ENCODE results near the gene DMAC2. TPM values are rescaled to one million over a fixed set of nuclear protein-coding genes. Genes with fewer than 3 reads are reported as not detected.

DMAC2 gene
- polyA plus RNA-seq, 1 donor from 2014 or later, result 59.8 TPM

DNA sequence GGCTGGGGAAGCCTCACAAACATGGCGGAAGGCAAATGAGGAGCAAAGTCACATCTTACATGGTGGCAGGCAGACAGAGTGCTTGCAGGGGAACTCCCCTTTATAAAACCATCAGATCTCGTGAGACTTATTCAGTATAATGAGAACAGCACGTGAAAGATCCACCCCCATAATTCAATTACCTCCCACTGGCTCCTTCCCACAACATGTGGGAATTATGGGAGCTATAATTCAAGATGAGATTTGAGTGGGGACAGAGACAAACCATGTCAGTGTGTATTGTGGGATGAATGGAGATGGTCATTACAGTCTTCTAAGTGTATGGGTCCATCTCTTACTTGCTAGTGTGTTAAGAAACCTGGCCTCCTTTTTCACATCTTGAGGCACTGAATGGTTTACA lies 37.7 kb downstream of the DMAC2 start:
- no peak overlapping the region for H3K9ac ChIP-seq (ENCODE audit: low read length)
- H3K79me2 ChIP-seq (replicated peaks; ENCODE audit: insufficient read depth, low read length), result peaks cover 15% of the 10 kb centered on the region
- H3K36me3 ChIP-seq (ENCODE audit: insufficient read depth, low read length), result no peaks in the 10 kb centered on the region
- H3K27me3 ChIP-seq (ENCODE audit: insufficient read depth, low read depth, low read length), result no peaks in the 10 kb centered on the region
- H3F3A ChIP-seq (ENCODE audit: insufficient read depth, low read length, poor library complexity, severe bottlenecking), result no peaks in the 10 kb centered on the region
- no peak overlapping the region for H3K4me3 ChIP-seq (ENCODE audit: low read length)
- H2AFZ ChIP-seq (ENCODE audit: low read depth, low read length), result no peak overlapping the region
- no peaks in the 10 kb centered on the region for H3K9me2 ChIP-seq (ENCODE audit: insufficient read depth, low read length)
- H3K27ac ChIP-seq (ENCODE audit: low read length), result no peak overlapping the region
- no peak overlapping the region for H3K4me2 ChIP-seq (ENCODE audit: low read length)
- H4K20me1 ChIP-seq (ENCODE audit: insufficient read depth), result no peaks in the 10 kb centered on the region
- TF ChIP-seq, protein P1, sequence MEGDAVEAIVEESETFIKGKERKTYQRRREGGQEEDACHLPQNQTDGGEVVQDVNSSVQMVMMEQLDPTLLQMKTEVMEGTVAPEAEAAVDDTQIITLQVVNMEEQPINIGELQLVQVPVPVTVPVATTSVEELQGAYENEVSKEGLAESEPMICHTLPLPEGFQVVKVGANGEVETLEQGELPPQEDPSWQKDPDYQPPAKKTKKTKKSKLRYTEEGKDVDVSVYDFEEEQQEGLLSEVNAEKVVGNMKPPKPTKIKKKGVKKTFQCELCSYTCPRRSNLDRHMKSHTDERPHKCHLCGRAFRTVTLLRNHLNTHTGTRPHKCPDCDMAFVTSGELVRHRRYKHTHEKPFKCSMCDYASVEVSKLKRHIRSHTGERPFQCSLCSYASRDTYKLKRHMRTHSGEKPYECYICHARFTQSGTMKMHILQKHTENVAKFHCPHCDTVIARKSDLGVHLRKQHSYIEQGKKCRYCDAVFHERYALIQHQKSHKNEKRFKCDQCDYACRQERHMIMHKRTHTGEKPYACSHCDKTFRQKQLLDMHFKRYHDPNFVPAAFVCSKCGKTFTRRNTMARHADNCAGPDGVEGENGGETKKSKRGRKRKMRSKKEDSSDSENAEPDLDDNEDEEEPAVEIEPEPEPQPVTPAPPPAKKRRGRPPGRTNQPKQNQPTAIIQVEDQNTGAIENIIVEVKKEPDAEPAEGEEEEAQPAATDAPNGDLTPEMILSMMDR (IDR thresholded peaks at IDR 0.05; ENCODE audit: poor library complexity, severe bottlenecking), result no peak
- TF ChIP-seq TAF1 (IDR thresholded peaks at IDR 0.05; ENCODE audit: low read depth), result no peak
- TF ChIP-seq, protein P2, sequence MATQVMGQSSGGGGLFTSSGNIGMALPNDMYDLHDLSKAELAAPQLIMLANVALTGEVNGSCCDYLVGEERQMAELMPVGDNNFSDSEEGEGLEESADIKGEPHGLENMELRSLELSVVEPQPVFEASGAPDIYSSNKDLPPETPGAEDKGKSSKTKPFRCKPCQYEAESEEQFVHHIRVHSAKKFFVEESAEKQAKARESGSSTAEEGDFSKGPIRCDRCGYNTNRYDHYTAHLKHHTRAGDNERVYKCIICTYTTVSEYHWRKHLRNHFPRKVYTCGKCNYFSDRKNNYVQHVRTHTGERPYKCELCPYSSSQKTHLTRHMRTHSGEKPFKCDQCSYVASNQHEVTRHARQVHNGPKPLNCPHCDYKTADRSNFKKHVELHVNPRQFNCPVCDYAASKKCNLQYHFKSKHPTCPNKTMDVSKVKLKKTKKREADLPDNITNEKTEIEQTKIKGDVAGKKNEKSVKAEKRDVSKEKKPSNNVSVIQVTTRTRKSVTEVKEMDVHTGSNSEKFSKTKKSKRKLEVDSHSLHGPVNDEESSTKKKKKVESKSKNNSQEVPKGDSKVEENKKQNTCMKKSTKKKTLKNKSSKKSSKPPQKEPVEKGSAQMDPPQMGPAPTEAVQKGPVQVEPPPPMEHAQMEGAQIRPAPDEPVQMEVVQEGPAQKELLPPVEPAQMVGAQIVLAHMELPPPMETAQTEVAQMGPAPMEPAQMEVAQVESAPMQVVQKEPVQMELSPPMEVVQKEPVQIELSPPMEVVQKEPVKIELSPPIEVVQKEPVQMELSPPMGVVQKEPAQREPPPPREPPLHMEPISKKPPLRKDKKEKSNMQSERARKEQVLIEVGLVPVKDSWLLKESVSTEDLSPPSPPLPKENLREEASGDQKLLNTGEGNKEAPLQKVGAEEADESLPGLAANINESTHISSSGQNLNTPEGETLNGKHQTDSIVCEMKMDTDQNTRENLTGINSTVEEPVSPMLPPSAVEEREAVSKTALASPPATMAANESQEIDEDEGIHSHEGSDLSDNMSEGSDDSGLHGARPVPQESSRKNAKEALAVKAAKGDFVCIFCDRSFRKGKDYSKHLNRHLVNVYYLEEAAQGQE (IDR thresholded peaks at IDR 0.05; ENCODE audit: borderline replicate concordance), result no peak
- no peak for TF ChIP-seq SMC3 (conservative IDR thresholded peaks at IDR 0.05; ENCODE audit: poor library complexity)
- no peak for TF ChIP-seq POLR2AphosphoS5 (IDR thresholded peaks at IDR 0.05)
- TF ChIP-seq MXI1 (conservative IDR thresholded peaks at IDR 0.05; ENCODE audit: poor library complexity, severe bottlenecking), result no peak
- no peak for TF ChIP-seq EZH2 (IDR thresholded peaks at IDR 0.05; ENCODE audit: borderline replicate concordance, insufficient read depth, low read length, poor library complexity, severe bottlenecking)
- no peak for TF ChIP-seq RAD21 (conservative IDR thresholded peaks at IDR 0.05)
- TF ChIP-seq EP300 (conservative IDR thresholded peaks at IDR 0.05; ENCODE audit: poor library complexity, severe bottlenecking), result no peak
- no peaks in the 10 kb centered on the region for H3K9me3 ChIP-seq (ENCODE audit: low read length)

DNA sequence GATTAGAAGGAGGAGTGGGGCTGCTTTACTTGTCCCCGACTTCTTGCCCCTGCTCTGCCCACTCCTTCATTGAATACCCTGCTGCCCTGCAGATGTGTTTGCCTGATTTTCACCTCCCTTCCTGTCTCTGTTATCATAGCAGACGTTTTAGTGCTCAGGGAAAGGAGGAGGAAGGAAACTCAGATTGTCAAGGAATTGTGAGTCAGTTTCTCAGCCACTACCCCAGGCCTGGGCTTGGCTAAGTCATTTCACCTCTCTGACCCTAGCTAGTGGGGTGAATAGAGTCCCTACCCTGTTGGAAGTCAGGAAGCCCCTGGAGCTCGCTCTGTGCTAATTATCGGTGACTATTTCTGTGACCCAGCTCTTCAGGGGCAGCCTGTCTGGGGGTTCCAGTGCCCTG lies 38.2 kb downstream of the DMAC2 start:
- H3K27ac ChIP-seq (ENCODE audit: low read length), result no peak overlapping the region
- H3K4me2 ChIP-seq (ENCODE audit: low read length), result no peak overlapping the region
- H3K79me2 ChIP-seq (replicated peaks; ENCODE audit: insufficient read depth, low read length), result peaks cover 16% of the 10 kb centered on the region
- H3K9ac ChIP-seq (ENCODE audit: low read length), result no peak overlapping the region
- no peak for TF ChIP-seq POLR2AphosphoS5 (IDR thresholded peaks at IDR 0.05)
- TF ChIP-seq, protein P1 (IDR thresholded peaks at IDR 0.05; ENCODE audit: poor library complexity, severe bottlenecking), result no peak
- TF ChIP-seq SMC3 (conservative IDR thresholded peaks at IDR 0.05; ENCODE audit: poor library complexity), result no peak
- TF ChIP-seq, protein P2 (IDR thresholded peaks at IDR 0.05; ENCODE audit: borderline replicate concordance), result no peak
- TF ChIP-seq EZH2 (IDR thresholded peaks at IDR 0.05; ENCODE audit: borderline replicate concordance, insufficient read depth, low read length, poor library complexity, severe bottlenecking), result no peak
- no peak for TF ChIP-seq MXI1 (conservative IDR thresholded peaks at IDR 0.05; ENCODE audit: poor library complexity, severe bottlenecking)
- no peak for TF ChIP-seq RAD21 (conservative IDR thresholded peaks at IDR 0.05)
- no peak for TF ChIP-seq TAF1 (IDR thresholded peaks at IDR 0.05; ENCODE audit: low read depth)
- TF ChIP-seq EP300 (conservative IDR thresholded peaks at IDR 0.05; ENCODE audit: poor library complexity, severe bottlenecking), result no peak
- H3K9me2 ChIP-seq (ENCODE audit: insufficient read depth, low read length), result no peaks in the 10 kb centered on the region
- H3K36me3 ChIP-seq (ENCODE audit: insufficient read depth, low read length), result no peaks in the 10 kb centered on the region
- H3K27me3 ChIP-seq (ENCODE audit: insufficient read depth, low read depth, low read length), result no peaks in the 10 kb centered on the region
- no peaks in the 10 kb centered on the region for H3K9me3 ChIP-seq (ENCODE audit: low read length)
- H3F3A ChIP-seq (ENCODE audit: insufficient read depth, low read length, poor library complexity, severe bottlenecking), result no peaks in the 10 kb centered on the region
- H3K4me3 ChIP-seq (ENCODE audit: low read length), result no peak overlapping the region
- H4K20me1 ChIP-seq (ENCODE audit: insufficient read depth), result no peaks in the 10 kb centered on the region
- H2AFZ ChIP-seq (ENCODE audit: low read depth, low read length), result no peak overlapping the region

Measured in neural cell (in vitro differentiated cells).